ENCODE results near the gene DHRS1.

DNA sequence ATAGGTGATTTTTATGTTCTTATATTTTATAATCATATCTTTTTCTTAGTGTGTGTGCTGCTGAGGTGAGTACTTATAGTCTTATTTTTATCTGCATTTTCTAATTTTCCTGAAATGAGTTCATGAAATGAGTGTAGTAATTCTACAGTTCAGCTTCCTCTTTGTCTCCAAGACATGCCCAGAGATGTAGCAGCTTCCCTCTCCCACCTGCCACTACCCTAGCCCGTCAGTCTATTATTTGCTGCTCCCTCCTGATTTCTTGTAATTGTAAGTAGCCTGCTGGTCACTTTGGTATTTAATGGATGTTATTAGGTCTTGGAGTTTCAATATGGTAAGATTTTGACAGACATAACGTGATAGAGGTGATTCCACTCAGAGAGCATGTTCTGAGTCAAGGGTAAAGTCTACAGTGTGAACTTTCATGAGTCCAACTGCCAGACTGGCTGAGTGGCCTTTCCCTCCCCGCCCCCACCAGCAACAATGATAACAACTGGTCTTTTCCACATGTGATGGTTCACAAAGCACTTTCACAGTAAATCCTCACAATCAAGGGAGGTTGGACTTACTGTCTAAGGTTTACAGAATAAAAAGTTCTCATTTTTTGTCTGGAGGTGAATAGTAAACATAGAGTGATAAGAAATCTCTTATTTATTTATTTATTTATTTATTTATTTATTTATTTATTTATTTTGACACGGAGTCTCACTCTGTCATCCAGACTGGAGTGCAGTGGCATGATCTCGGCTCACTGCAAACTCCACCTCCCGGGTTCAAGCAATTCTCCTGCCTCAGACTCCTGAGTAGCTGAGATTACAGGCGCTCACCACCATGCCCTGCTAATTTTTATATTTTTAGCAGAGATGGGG lies 44.4 kb upstream of the DHRS1 start:
- TF ChIP-seq, protein P1, sequence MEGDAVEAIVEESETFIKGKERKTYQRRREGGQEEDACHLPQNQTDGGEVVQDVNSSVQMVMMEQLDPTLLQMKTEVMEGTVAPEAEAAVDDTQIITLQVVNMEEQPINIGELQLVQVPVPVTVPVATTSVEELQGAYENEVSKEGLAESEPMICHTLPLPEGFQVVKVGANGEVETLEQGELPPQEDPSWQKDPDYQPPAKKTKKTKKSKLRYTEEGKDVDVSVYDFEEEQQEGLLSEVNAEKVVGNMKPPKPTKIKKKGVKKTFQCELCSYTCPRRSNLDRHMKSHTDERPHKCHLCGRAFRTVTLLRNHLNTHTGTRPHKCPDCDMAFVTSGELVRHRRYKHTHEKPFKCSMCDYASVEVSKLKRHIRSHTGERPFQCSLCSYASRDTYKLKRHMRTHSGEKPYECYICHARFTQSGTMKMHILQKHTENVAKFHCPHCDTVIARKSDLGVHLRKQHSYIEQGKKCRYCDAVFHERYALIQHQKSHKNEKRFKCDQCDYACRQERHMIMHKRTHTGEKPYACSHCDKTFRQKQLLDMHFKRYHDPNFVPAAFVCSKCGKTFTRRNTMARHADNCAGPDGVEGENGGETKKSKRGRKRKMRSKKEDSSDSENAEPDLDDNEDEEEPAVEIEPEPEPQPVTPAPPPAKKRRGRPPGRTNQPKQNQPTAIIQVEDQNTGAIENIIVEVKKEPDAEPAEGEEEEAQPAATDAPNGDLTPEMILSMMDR (conservative IDR thresholded peaks at IDR 0.05 in 1 of 2, IDR thresholded peaks at IDR 0.05 in 1 of 2; ENCODE audit: low read depth in 1 of 2, low read length in 2 of 2): no peak
- TF ChIP-seq EZH2 (IDR thresholded peaks at IDR 0.05; ENCODE audit: low read length, missing control alignments): no peak
